ENCODE results near the gene L3HYPDH. TPM values are rescaled to one million over a fixed set of nuclear protein-coding genes. Genes with fewer than 3 reads are reported as not detected.
A peak's percentile ranks its signal among the peaks of the same experiment; 100 is the strongest.

The L3HYPDH gene
- total RNA-seq, 2 experiments from 2014 or later, result 15.6 to 17.4 TPM

DNA sequence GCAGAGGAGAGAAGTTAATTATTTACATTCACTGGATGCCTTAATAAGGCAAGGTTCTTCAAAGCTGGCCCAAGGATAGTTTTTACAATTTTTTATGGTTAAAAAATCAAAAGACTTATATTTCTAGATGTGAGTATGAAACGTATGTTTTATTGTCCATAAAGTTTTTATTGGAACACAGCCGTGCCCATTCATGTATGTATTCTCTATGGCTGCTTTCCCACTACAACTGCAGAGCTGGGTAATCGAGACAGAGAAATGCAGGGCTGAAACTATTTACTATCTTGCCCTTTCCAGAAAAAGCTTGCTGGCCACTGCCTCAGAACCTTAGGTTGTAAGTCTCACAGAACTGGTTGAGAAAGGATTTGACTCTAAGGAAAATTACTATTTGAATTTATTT is 16.5 kb upstream of the L3HYPDH start:
- Mint-ChIP-seq H3K4me1 (peaks cover 11% of the 10 kb centered on the region), H3K4me3 (no peak overlapping the region), H3K27me3 (no peaks in the 10 kb centered on the region), H3K27ac (no peak overlapping the region), H3K36me3 (ENCODE audit: low read depth) (peaks cover 23% of the 10 kb centered on the region), H3K9me3 (no peaks in the 10 kb centered on the region)
- no peak for DNase-seq
- CTCF ChIA-PET, result interaction anchor here (1.2 to 1.4 kb wide), 2 partner anchors 17 to 76 kb away, joined by 4 to 5 read pairs; partner anchors contain the start of genes CCDC175, JKAMP and L3HYPDH
- POLR2A ChIA-PET, result no interaction called here

DNA sequence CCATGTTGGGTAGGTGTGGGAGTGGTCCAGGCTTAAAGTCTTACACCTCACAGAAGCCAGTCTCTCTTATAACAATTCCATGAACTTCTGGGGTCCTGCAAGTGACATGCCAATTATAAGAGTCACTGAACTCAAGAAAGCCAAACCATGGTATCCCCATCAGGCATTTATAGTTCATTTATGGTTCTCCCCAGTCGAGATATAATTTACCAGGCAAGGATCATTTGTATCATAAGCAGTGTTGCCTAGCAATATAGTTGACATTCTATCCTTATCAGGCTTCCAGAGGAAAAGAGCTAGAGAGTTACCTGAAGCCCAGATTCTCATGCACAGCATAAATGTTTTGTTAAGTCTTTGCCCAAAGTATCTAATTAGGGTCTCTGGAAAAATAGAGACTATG is 8.2 kb upstream of the L3HYPDH start:
- Mint-ChIP-seq H3K27ac (no peak overlapping the region), H3K36me3 (ENCODE audit: low read depth) (peaks cover 70% of the 10 kb centered on the region), H3K4me3 (no peak overlapping the region), H3K9me3 (no peaks in the 10 kb centered on the region), H3K27me3 (no peaks in the 10 kb centered on the region), H3K4me1 (peaks cover 32% of the 10 kb centered on the region)
- ChIA-PET CTCF (no interaction called here), POLR2A (no interaction called here)
- no peak for DNase-seq

DNA sequence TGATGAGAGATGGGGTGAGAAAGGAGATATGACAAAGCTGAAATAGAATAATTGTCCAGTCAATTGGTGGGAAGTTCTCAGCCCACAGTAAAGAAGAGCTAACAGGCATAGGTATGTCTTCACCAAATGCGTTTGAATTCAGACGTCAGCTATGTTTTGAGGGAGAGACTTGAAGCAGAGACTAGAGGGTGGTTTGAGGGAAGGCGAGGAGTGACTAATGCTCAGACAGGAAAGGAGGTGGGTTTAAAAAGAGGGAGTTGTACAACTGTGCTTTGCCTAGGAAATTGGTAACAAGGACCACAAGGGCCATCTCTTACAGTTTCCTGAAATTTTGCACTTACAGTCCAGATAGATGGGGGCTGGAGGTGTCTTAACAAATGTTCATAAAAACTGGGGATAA is 6.5 kb upstream of the L3HYPDH start:
- Mint-ChIP-seq H3K4me1 (peaks cover 38% of the 10 kb centered on the region), H3K27ac (no peak overlapping the region), H3K4me3 (no peak overlapping the region), H3K36me3 (ENCODE audit: low read depth) (peaks cover 64% of the 10 kb centered on the region), H3K9me3 (no peaks in the 10 kb centered on the region), H3K27me3 (no peaks in the 10 kb centered on the region)
- DNase-seq, result no peak
- ChIA-PET POLR2A (no interaction called here), CTCF (no interaction called here)

DNA sequence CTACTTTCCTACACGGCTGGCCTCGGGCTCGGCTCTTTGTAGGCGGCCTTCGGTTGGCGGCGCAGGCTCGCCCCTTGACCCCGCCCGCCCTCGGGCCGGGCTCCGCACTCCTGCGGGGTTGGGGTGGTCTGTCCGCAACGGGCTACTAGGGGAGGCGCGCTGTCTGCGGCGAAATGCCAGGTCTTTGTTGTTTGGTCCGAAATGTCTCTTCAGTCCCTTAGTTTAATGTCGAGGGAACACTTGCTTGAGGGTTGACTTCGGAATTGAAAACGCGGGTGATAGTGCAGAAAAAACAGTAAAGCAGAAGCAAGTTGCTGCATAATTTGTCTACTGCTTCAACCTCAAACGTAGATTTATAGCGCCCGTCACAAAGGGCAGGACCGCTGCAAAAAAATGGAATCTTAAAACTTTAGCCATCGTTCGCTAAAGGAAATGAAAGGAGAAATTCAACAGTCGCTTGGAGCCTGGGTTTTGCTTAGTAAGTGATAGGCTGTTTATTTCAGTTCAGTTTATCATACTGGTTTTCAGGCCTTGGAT is 499 bp upstream of the L3HYPDH start:
- no peak for DNase-seq
- H3K36me3 Mint-ChIP-seq (ENCODE audit: low read depth), result peaks cover 19% of the 10 kb centered on the region
- H3K27ac Mint-ChIP-seq, result peak overlapping the region; percentile 88
- POLR2A ChIA-PET, result interaction anchor here (0.6 to 2.6 kb wide), 12 partner anchors 10 to 1187 kb away, joined by 3 to 19 read pairs (median 6); partner anchors contain the start of genes ARID4A, DAAM1, GPR135 and PPM1A
- H3K4me1 Mint-ChIP-seq, result peaks cover 70% of the 10 kb centered on the region
- no peaks in the 10 kb centered on the region for H3K9me3 Mint-ChIP-seq
- H3K4me3 Mint-ChIP-seq, result peak overlapping the region; percentile 94
- CTCF ChIA-PET, result interaction anchor here (0.9 to 1.7 kb wide), 7 partner anchors 8 to 91 kb away, joined by 3 to 9 read pairs (median 5); no protein-coding TSS in a partner anchor
- H3K27me3 Mint-ChIP-seq, result no peaks in the 10 kb centered on the region

DNA sequence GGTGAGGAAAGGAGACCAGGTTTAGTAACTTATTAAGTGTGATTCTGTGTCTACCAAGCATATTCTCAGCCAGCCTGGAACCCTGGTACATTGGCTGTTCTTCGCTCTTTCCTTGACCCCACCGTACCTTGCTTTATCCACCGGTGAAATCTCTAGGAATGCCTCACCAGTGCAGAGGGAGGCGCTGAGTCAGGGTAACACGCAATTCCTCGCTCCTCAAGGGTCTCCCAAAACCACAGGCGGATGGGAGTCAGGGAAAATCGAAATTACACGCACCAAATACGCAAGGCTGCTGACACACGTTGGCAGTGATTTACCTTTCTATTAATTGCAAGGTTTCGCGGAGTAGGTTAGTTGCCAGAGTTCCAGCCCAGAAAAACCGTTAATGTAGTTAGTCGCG is 845 bp downstream of the L3HYPDH start:
- Mint-ChIP-seq H3K4me1 (peaks cover 62% of the 10 kb centered on the region), H3K4me3 (peak overlapping the region; percentile 94), H3K27me3 (no peaks in the 10 kb centered on the region), H3K36me3 (ENCODE audit: low read depth) (peaks cover 13% of the 10 kb centered on the region), H3K9me3 (no peaks in the 10 kb centered on the region), H3K27ac (peak overlapping the region; percentile 88)
- ChIA-PET CTCF (interaction anchor here (1.2 to 1.4 kb wide), 3 partner anchors 10 to 848 kb away, joined by 4 to 5 read pairs (median 5); no protein-coding TSS in a partner anchor), POLR2A (interaction anchor here (1.0 to 2.6 kb wide), 10 partner anchors 13 to 1186 kb away, joined by 3 to 19 read pairs (median 6); partner anchors contain the start of genes ARID4A, DAAM1, GPR135 and KIAA0586)
- no peak for DNase-seq

DNA sequence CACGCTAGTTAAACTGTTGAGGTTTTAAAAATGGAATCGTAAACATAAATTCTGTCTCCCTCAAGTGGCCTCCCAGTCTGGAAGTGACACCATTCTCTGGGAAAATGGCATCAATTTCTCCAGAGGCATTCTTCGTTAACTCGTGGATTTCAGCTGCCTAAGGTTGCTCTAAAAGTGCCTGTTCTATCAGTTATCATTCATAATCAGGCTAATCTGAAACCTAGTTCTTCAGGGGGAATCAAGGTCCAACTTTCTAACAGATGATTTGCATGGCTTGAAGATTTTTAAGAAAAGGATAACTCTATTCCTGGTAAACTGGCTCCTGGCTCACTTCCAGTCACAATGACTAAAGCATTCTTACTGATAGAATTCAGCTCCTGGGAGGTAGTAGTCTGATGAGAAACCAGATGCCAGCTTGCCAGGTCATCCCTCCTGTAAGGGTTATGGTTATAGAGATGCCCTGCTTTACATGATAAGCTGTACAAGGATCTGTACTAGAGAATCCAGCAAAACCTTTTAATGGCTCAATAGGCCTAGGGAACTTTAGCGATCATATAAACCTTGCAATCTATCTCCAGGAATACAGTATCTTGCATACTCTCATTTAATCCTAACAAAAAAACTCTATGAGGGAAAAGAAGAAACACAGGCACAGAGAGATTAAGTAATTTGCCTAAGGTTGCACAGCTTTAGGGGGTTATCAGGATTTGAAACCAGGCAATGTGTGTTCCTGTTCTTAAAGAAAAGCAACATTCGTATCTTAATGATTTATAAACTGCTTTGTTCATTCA is 1.5 kb downstream of the L3HYPDH start:
- peaks cover 11% of the 10 kb centered on the region for H3K36me3 Mint-ChIP-seq (ENCODE audit: low read depth)
- no peaks in the 10 kb centered on the region for H3K9me3 Mint-ChIP-seq
- H3K27me3 Mint-ChIP-seq, result no peaks in the 10 kb centered on the region
- POLR2A ChIA-PET, result interaction anchor here (0.8 to 2.6 kb wide), 7 partner anchors 14 to 1055 kb away, joined by 3 to 19 read pairs (median 7); partner anchors contain the start of genes DAAM1, GPR135, KIAA0586 and PPM1A
- CTCF ChIA-PET, result interaction anchor here (1.3 to 1.4 kb wide), 2 partner anchors 9 to 849 kb away, joined by 4 to 5 read pairs; no protein-coding TSS in a partner anchor
- no peak for DNase-seq
- H3K27ac Mint-ChIP-seq, result peak overlapping the region; percentile 88
- H3K4me1 Mint-ChIP-seq, result peaks cover 59% of the 10 kb centered on the region
- H3K4me3 Mint-ChIP-seq, result peak overlapping the region; percentile 94

DNA sequence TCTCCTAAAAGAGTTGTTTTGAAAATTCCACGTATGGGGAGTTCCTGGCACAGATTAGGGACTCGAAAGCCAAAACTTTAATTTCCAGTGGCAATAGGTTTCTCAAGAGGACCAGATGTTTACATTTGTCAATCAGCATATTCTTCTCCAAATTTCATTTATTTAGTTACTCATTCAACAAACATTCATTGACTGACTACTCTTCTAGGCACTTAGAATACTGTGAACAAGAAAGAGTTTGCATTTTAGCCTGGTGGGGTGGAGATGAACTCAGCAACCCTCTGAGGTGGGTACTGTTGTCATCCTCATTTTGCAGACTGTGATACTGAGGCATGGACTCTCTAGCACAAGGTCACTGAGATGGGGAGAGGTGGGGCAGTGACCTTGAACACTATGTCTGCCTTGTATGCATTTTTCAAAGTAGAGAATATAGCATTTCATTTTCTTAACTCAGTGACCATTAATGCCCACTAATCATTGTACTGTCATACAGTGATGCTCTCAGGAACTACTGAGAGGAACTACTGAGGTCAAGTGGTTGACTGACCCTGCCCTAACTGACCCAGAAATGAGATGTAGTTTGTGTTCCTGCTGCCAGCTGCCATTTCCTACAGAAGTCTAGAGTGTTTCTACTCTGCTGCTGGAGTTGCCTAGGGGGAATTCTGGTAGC is 2.2 kb downstream of the L3HYPDH start:
- H3K27ac Mint-ChIP-seq, result peak overlapping the region; percentile 63
- no peaks in the 10 kb centered on the region for H3K9me3 Mint-ChIP-seq
- POLR2A ChIA-PET, result interaction anchor here (0.8 kb wide), 1 partner anchor 16 kb away, joined by 3 read pairs; the partner anchor contains the start of gene GPR135
- H3K4me3 Mint-ChIP-seq, result peak overlapping the region; percentile 94
- H3K27me3 Mint-ChIP-seq, result no peaks in the 10 kb centered on the region
- CTCF ChIA-PET, result interaction anchor here (1.3 to 1.4 kb wide), 2 partner anchors 8 to 849 kb away, joined by 4 to 5 read pairs; no protein-coding TSS in a partner anchor
- DNase-seq, result no peak
- H3K36me3 Mint-ChIP-seq (ENCODE audit: low read depth), result peaks cover 10% of the 10 kb centered on the region
- peaks cover 60% of the 10 kb centered on the region for H3K4me1 Mint-ChIP-seq

DNA sequence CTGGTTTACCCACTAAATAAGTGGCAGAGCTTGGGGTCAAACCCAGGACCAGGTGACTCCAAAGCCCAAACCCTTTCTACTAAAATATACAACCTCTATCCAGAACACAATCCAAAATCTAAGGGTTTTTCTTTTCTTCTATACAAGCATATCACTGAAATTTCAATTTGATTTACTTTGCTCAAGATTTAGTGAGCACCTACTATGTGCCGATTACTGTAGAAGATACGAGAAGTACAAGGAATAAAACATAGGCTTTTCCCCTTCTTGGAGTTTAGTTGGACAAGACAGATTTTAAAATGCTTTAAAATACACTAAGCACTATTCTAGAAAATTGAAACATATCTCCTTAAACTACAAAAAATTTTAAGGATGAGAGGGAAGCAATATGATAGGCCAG is 2.8 kb downstream of the L3HYPDH start:
- H3K36me3 Mint-ChIP-seq (ENCODE audit: low read depth), result peaks cover 10% of the 10 kb centered on the region
- peak overlapping the region; percentile 34 for H3K4me3 Mint-ChIP-seq
- no peak for DNase-seq
- H3K27ac Mint-ChIP-seq, result no peak overlapping the region
- ChIA-PET CTCF (no interaction called here), POLR2A (no interaction called here)
- H3K27me3 Mint-ChIP-seq, result no peaks in the 10 kb centered on the region
- H3K4me1 Mint-ChIP-seq, result peaks cover 62% of the 10 kb centered on the region
- no peaks in the 10 kb centered on the region for H3K9me3 Mint-ChIP-seq

DNA sequence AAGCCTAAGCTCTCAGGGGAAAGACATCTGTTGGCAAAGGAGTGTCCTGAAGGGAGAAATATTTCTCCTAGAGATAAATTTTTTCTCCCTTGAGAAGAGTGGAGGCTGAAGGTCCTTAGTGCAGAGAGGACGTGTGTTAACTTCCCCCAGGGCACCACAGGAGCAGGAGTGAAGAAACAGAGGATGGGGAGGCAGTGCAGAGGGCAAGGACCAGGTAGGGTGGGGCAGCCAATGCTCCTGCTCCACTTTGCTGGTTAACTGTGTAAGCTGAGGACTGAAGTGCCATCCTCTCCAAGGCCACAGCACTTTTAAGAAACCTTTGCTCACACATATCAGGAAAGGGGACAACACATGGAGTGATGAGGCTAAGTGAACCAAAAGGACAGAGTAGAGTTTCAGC is 4.0 kb downstream of the L3HYPDH start:
- ChIA-PET CTCF (no interaction called here), POLR2A (no interaction called here)
- H3K36me3 Mint-ChIP-seq (ENCODE audit: low read depth), result peaks cover 10% of the 10 kb centered on the region
- peak overlapping the region; percentile 44 for H3K27ac Mint-ChIP-seq
- H3K4me3 Mint-ChIP-seq, result peak overlapping the region; percentile 55
- DNase-seq, result no peak
- no peaks in the 10 kb centered on the region for H3K27me3 Mint-ChIP-seq
- peaks cover 50% of the 10 kb centered on the region for H3K4me1 Mint-ChIP-seq
- H3K9me3 Mint-ChIP-seq, result no peaks in the 10 kb centered on the region

DNA sequence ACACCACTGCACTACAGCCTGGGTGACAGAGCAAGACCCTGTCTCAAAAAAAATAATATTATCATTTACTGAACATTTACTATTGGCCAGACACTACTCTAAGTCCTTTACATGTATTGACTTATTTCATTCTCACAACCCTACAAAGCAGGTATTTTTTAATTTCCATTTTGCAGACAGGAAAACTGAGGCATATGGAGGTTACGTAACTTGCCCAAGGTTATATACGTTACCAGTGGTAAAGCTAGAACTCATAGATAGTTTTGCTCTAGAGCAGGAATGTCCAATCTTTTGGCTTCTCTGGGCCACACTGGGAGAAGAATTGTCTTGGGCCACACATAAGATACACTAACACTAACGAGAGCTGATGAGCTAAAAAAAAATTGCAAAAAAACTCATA is 5.7 kb downstream of the L3HYPDH start:
- ChIA-PET CTCF (no interaction called here), POLR2A (interaction anchor here (1.1 kb wide), 1 partner anchor 14 kb away, joined by 4 read pairs; the partner anchor contains the start of gene GPR135)
- DNase-seq, result no peak
- H3K27me3 Mint-ChIP-seq, result no peaks in the 10 kb centered on the region
- H3K4me3 Mint-ChIP-seq, result no peak overlapping the region
- no peaks in the 10 kb centered on the region for H3K9me3 Mint-ChIP-seq
- H3K36me3 Mint-ChIP-seq (ENCODE audit: low read depth), result peaks cover 17% of the 10 kb centered on the region
- no peak overlapping the region for H3K27ac Mint-ChIP-seq
- peaks cover 49% of the 10 kb centered on the region for H3K4me1 Mint-ChIP-seq

DNA sequence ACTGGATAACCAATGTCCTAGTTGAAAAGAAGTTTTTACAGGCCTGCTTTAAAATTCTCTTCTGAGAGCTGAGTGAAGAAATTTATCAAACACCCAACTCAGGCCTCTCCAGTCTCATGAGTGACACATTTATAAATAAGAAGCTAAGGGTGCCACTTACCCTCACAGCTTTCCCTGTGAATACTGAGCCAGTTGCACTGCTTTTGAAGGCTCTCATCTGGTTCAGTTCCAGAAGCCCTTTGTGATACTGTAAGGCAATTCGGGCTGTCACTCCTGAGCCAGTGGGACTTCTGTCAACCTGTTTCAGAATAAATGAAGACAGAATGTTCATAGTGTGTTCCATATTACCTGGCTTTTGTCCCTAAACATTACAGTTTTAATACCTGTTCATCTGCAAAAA is 8.5 kb downstream of the L3HYPDH start:
- CTCF ChIA-PET, result interaction anchor here (1.0 to 1.5 kb wide), 2 partner anchors 9 to 102 kb away, joined by 3 read pairs; partner anchors contain the start of genes JKAMP and L3HYPDH
- DNase-seq, result no peak
- Mint-ChIP-seq H3K27me3 (no peaks in the 10 kb centered on the region), H3K4me1 (peaks cover 21% of the 10 kb centered on the region), H3K4me3 (no peak overlapping the region), H3K36me3 (ENCODE audit: low read depth) (peaks cover 23% of the 10 kb centered on the region), H3K9me3 (no peaks in the 10 kb centered on the region), H3K27ac (no peak overlapping the region)
- POLR2A ChIA-PET, result interaction anchor here (1.3 kb wide), 1 partner anchor 11 kb away, joined by 3 read pairs; no protein-coding TSS in a partner anchor

DNA sequence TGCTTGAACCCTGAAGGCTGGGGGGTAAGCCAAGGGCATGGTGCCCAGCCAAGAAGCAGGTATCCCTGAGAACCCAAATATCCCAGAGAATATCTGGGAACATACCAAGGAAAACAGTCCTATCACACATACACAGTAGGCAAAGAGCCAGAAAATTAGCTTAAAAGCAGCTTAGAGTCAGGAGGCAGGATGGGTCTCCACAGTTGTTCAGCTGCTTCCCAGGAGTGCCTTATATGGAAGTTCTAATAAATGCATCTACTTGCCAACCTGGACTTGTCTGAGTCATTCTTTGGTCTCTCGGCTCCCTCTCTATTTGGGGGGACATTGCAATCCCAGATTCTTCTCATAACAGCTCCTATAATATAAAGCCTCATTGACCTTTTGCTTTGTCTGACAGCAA is 10.0 kb downstream of the L3HYPDH start:
- Mint-ChIP-seq H3K27ac (no peak overlapping the region), H3K27me3 (no peaks in the 10 kb centered on the region), H3K36me3 (ENCODE audit: low read depth) (peaks cover 23% of the 10 kb centered on the region), H3K9me3 (no peaks in the 10 kb centered on the region), H3K4me3 (no peak overlapping the region), H3K4me1 (peaks cover 10% of the 10 kb centered on the region)
- POLR2A ChIA-PET, result interaction anchor here (1.8 kb wide), 1 partner anchor 9 kb away, joined by 9 read pairs; the partner anchor contains the start of gene GPR135
- CTCF ChIA-PET, result interaction anchor here (1.7 to 1.9 kb wide), 2 partner anchors 9 to 10 kb away, joined by 4 to 8 read pairs; partner anchors contain the start of genes JKAMP and L3HYPDH
- DNase-seq, result no peak
